Esophagus muscularis mucosa (tissue), 4 donors: Measurements from ENCODE around the gene FJX1. TPM values are rescaled to one million over a fixed set of nuclear protein-coding genes. Genes with fewer than 3 reads are reported as not detected.

ENCODE experiments used
- DNase-seq: peaks from one replicate; pipeline ENCODE4 v3.0.0-alpha.2; 2017; ENCODE audit errors: extremely low spot score
- H3K27ac ChIP-seq, 4 donors: fragments of 200-600 bp; sonication (generic); replicated peaks in 1 of 4; 1 replicate in 3 of 4; 2 replicates in 1 of 4; pipeline ENCODE4 v1.5.1; 2016 to 2019; ENCODE audit warnings: mild to moderate bottlenecking in 1 of 4
- H3K27me3 ChIP-seq, 4 donors: fragments of 200-600 bp; sonication (generic); one replicate each; pipeline versions ENCODE4 v1.5.1 to v1.6.0; 2016 to 2019
- H3K36me3 ChIP-seq, 4 donors: fragments of 200-600 bp; sonication (generic); one replicate each; pipeline ENCODE4 v1.5.1; 2016 to 2019
- H3K4me1 ChIP-seq, 4 donors: fragments of 200-600 bp; sonication (generic); one replicate each; pipeline ENCODE4 v1.5.1; 2016 to 2019
- H3K4me3 ChIP-seq, 4 donors: fragments of 200-600 bp; sonication (generic); 1 replicate in 2 of 4; 2 replicates in 2 of 4; pipeline ENCODE4 v1.5.1; 2016 to 2019; ENCODE audit warnings: mild to moderate bottlenecking in 4 of 4, moderate library complexity in 1 of 4
- H3K9me3 ChIP-seq, 4 donors: fragments of 200-600 bp; sonication (generic); 1 replicate in 3 of 4; 2 replicates in 1 of 4; pipeline ENCODE4 v1.5.1; 2016 to 2019
- EP300 ChIP-seq: sonication (generic); formaldehyde crosslinking; IDR thresholded peaks from one replicate; pipeline ENCODE4 v1.6.1; 2017; ENCODE audit warnings: antibody characterized with exemption
- POLR2A ChIP-seq: fragments of 450-650 bp; IDR thresholded peaks from one replicate; pipeline ENCODE4 v1.6.1; 2017; ENCODE audit warnings: antibody characterized with exemption, moderate library complexity, mild to moderate bottlenecking, low read depth
- POLR2AphosphoS5 ChIP-seq, 2 donors: sonication (generic); formaldehyde crosslinking; IDR thresholded peaks; one replicate each; pipeline ENCODE4 v1.6.1; 2017; ENCODE audit warnings: antibody characterized with exemption in 2 of 2
- WGBS: methylation state at CpG from one replicate; pipeline ENCODE4 v1.1.5; 2018; 5-methylcytosine and 5-hydroxymethylcytosine counted together
- intact Hi-C: fragments of 100-400 bp; cut with DNase I; formaldehyde crosslinking; loops from one replicate; pipeline ENCODE4 v1.15.1; 2023
- total RNA-seq, 4 donors: library from RNA; depleted of rRNA; stranded (reverse); fragments of >200 nt; gene quantifications; one replicate each; pipeline versions ENCODE4 v1.1.0 to v1.2.1, GENCODE V29; 2016
- TF ChIP-seq, protein P1 (sequence below), 3 experiments: fragments of 200-600 bp in 2 of 3; fragments of 450-650 bp in 1 of 3; sonication (generic) in 2 of 3; IDR thresholded peaks; one replicate each; pipeline ENCODE4 v1.5.1; 2017 to 2019; ENCODE audit warnings: antibody characterized with exemption in 3 of 3, mild to moderate bottlenecking in 2 of 3, moderate library complexity in 1 of 3

Gene FJX1
- total RNA-seq, 4 donors from 2014 or later, result 2.1 to 18.1 (median 6.5) TPM

DNA sequence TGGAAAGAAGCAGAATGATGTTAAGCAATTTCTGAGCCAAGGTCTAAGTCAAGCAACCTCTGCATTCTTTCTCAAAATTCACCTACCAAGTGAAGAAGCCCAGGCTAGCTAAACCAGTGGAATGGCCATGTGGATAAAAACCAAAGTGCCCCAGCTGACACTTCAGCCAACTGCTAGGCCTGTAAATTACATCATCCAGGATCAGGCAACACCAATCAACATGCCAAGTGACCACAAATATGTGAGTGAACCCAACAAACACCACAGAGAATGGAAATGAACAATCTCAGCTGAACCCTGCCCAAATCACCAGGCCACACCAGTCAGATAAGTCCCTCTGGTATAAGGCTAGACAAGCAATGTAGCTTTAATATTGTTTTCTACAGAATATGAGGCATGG lies 25.1 kb upstream of the FJX1 start:
- H3K27ac ChIP-seq, result no peak overlapping the region
- TF ChIP-seq POLR2A (no peak), POLR2AphosphoS5 (IDR thresholded peaks at IDR 0.05) (no peak), EP300 (no peak)
- TF ChIP-seq, protein P1, sequence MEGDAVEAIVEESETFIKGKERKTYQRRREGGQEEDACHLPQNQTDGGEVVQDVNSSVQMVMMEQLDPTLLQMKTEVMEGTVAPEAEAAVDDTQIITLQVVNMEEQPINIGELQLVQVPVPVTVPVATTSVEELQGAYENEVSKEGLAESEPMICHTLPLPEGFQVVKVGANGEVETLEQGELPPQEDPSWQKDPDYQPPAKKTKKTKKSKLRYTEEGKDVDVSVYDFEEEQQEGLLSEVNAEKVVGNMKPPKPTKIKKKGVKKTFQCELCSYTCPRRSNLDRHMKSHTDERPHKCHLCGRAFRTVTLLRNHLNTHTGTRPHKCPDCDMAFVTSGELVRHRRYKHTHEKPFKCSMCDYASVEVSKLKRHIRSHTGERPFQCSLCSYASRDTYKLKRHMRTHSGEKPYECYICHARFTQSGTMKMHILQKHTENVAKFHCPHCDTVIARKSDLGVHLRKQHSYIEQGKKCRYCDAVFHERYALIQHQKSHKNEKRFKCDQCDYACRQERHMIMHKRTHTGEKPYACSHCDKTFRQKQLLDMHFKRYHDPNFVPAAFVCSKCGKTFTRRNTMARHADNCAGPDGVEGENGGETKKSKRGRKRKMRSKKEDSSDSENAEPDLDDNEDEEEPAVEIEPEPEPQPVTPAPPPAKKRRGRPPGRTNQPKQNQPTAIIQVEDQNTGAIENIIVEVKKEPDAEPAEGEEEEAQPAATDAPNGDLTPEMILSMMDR (IDR thresholded peaks at IDR 0.05), result no peak
- no peak for DNase-seq
- no peaks in the 10 kb centered on the region for H3K9me3 ChIP-seq
- H3K36me3 ChIP-seq, result no peaks in the 10 kb centered on the region
- intact Hi-C loops, result no loop called here
- no peaks in the 10 kb centered on the region for H3K27me3 ChIP-seq
- no peak overlapping the region for H3K4me3 ChIP-seq
- no peaks in the 10 kb centered on the region for H3K4me1 ChIP-seq

DNA sequence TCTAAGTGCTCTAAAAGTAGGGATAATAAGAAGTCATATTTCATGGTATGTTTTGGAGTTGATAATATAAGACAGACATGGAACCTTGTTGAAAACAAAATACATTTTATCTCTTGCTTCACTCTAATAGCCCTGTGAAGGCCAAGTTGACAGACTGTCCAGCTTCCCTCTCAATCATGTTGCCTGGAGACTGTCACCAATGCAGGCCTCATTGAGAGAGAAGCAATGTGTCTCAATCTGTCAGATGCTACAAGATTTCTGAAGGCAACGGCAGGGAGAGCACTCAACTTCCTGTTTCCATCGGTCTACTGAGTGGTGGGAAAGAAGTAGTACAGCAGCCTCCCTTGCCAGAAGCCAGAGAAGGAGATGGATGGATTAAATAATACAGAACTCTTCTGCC lies 23.6 kb upstream of the FJX1 start:
- no peak overlapping the region for H3K4me3 ChIP-seq
- no peak overlapping the region for H3K27ac ChIP-seq
- intact Hi-C loops, result no loop called here
- no peak for TF ChIP-seq POLR2A
- no peak for TF ChIP-seq EP300
- no peak for TF ChIP-seq POLR2AphosphoS5 (IDR thresholded peaks at IDR 0.05)
- TF ChIP-seq, protein P1 (IDR thresholded peaks at IDR 0.05), result no peak
- no peaks in the 10 kb centered on the region for H3K36me3 ChIP-seq
- H3K9me3 ChIP-seq, result no peaks in the 10 kb centered on the region
- WGBS, result 15% methylated on average over 2 of the region's 2 CpGs
- DNase-seq, result no peak
- no peaks in the 10 kb centered on the region for H3K27me3 ChIP-seq
- no peaks in the 10 kb centered on the region for H3K4me1 ChIP-seq

DNA sequence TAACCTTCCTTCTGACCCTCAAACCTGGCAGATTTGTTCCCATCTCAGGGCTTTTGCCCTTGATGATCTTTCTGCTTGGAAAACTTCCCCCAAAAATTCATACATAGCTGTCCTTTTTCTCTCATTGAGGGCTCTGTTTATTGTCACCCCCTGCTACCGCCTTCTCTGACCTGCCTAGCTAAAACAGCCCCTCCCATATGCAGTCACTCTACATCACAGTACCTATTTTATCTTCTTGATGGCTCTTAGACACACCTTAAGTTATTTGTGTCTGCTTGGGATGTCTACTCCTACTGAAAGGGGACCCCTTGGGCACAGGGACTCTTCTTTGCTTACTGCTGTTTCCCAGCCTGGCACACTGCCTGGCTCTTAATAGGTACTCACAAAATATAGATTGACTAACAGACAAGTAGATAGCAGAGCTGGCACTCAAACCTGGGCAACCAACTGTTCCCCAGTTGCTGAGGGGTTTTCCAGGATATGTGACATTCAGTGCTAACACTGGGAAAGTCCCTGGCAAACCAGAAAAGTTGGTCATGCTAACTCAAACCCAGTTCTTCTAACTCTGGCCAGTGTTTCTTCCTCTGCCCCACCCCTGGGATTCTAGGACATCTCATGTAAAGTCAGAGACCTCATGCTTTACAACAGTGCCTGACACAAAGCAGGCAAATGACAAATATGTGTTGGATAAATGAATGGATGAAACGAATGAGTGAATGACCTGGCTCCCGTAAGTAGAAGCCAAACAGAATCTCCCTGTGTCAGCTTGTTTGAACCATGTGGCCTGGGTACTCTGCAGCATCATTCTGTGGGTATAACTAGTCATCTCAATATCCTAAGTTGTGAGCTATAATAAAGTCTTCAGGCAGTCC lies 19.8 kb upstream of the FJX1 start:
- WGBS, result 73% methylated on average over 3 of the region's 3 CpGs
- Histone ChIP-seq H3K4me1 (no peaks in the 10 kb centered on the region), H3K27me3 (peaks cover 0 to 5% (median 0%) of the 10 kb centered on the region in 4 donors), H3K27ac (no peak overlapping the region), H3K36me3 (no peaks in the 10 kb centered on the region), H3K9me3 (no peaks in the 10 kb centered on the region), H3K4me3 (no peak overlapping the region)
- TF ChIP-seq POLR2A (no peak), POLR2AphosphoS5 (IDR thresholded peaks at IDR 0.05) (no peak), EP300 (no peak)
- TF ChIP-seq, protein P1 (IDR thresholded peaks at IDR 0.05), result no peak
- intact Hi-C loops, result no loop called here
- no peak for DNase-seq

DNA sequence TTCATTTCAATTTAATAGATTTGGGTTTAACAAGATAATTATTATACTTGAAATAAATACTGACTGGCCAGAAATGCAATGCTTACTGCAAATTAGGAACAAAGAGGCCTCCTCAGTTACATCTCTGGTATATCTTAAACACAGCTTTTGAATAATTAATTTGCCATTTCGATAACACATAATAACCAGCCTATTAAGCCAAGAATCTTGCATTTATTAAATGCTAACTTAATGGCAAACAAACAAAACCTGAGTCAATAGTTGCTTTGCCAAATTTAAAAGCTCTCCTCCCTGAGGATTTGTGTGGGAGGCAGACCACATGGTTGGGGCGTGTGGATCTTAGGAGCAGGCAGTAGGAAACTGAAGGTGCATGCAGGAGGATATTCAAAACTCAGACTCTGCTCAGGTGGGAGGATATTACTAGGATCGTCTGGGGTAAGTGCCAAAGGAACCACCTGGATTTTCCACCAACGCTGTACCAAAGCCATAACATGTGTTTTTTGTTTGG lies 17.9 kb upstream of the FJX1 start:
- TF ChIP-seq, protein P1 (IDR thresholded peaks at IDR 0.05), result no peak
- TF ChIP-seq POLR2A (no peak), POLR2AphosphoS5 (IDR thresholded peaks at IDR 0.05) (no peak), EP300 (no peak)
- no peak for DNase-seq
- Histone ChIP-seq H3K27ac (no peak overlapping the region), H3K4me3 (no peak overlapping the region), H3K4me1 (peaks cover 0 to under 1% (median 0%) of the 10 kb centered on the region in 4 donors), H3K27me3 (peaks cover 0 to 8% (median 0%) of the 10 kb centered on the region in 4 donors), H3K9me3 (no peaks in the 10 kb centered on the region), H3K36me3 (no peaks in the 10 kb centered on the region)
- 77% methylated on average over 4 of the region's 4 CpGs for WGBS
- intact Hi-C loops, result no loop called here
